ENCODE data around the gene AATF. TPM values are rescaled to one million over a fixed set of nuclear protein-coding genes. Genes with fewer than 3 reads are reported as not detected.
A peak's percentile ranks its signal among the peaks of the same experiment; 100 is the strongest.

The AATF gene
- total and polyA plus RNA-seq, 2 of the 8 experiments (the other 6 are each of a cell fraction or from before 2014, with no cell fraction given), result 20.1 to 62.8 TPM

DNA sequence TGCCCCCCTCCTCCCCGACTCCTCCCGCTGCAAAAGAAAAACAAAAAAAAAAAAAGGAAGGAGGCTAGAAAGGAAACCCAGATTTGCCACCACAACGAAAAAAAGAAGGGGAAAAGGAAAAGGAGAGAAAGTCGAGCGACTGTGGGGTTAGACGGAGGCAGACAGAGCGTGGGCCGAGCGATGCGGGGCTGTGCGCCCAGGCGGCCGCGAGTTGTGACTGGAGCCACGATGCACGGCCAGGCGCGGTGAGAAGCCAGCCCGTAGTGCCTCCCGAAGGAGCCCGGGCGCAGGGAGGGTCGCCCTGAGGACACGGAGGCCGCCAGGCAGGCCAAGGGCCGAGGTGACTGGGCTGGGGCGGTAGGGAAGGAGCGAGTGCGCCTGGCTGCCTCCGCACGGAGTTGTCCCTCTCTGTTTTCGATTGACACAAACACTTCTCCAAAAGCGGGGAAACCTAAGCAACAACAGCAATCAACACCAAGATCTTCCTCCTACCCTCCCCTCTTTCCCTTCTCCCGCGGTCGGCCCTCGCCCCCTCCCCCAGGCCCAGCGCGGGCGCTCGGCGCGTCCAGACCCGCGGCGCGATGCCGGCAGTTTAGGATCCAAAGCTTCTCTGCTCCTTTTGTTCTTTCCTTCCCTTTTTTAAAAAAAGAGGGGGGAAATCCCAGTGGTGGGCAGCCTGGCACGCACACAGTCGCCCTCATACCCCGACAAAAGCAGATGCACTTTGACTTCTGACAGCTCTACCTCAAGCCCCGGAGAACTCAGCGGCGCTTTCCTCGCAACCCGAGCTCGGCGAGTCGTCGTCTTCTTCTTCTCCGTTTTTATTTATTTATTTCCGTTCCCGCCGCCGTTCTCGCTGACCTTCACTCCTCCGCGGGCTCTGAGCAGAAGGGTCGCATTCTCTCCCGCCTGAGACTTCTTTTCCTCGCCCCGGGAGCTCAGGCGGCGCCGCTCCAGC, 11.5 kb upstream of the AATF start, which contains the start of gene LHX1:
TSS of gene LHX1 (plus strand) at position 475 of the 958 bp plus-strand sequence. CDS start 723 bp downstream, outside the sequence.
- H2BK5ac ChIP-seq (ENCODE audit: low read depth, low read length), result peak within 1 kb of the TSS; percentile 52; the same call in 1 of the 2 replicates
- H3K79me1 ChIP-seq (ENCODE audit: low read depth, low read length), result no peaks in the 10 kb centered on the region
- H3K23ac ChIP-seq (ENCODE audit: insufficient read length), result no peak within 1 kb of the TSS
- H2AK5ac ChIP-seq (ENCODE audit: low read depth, low read length), result no peak within 1 kb of the TSS
- H2BK20ac ChIP-seq (ENCODE audit: low read length), result peak within 1 kb of the TSS; percentile 90; the same call in 1 of the 2 replicates
- no peaks in the 10 kb centered on the region; a peak in 1 of 4 replicates for H3K9me3 ChIP-seq (ENCODE audit: insufficient read depth in 2 of 2, low read depth in 1 of 2, low read length in 1 of 2)
- peak within 1 kb of the TSS; percentile 27 to 74 (median 56) for H3K4me3 ChIP-seq (ENCODE audit: extremely low read depth in 1 of 4, insufficient read depth in 2 of 4, low read depth in 3 of 4, low read length in 4 of 4)
- peaks cover 14 to 35% of the 10 kb centered on the region in 2 experiments for H4K20me1 ChIP-seq (replicated peaks in 1 of 2; ENCODE audit: control insufficient read depth in 1 of 2, insufficient read depth in 2 of 2, low read length in 2 of 2)
- H3K27me3 ChIP-seq (replicated peaks in 1 of 4; ENCODE audit: control insufficient read depth in 3 of 4, extremely low read depth in 1 of 4, insufficient read depth in 3 of 4, low read length in 3 of 4), result peaks cover 83 to 100% (median 94%) of the 10 kb centered on the region in 4 experiments
- no peak within 1 kb of the TSS for H3K14ac ChIP-seq (ENCODE audit: insufficient read length)
- peak within 1 kb of the TSS; percentile 52; the same call in 1 of the 2 replicates for H2BK12ac ChIP-seq (ENCODE audit: low read depth, low read length)
- ChIA-PET POLR2A (ENCODE audit: partially characterized antibody) (interaction anchor here (0.8 to 2.5 kb wide), 4 partner anchors 8 to 11 kb away, joined by 3 to 11 read pairs (median 4); partner anchors contain the start of gene AATF), CTCF (ENCODE audit: partially characterized antibody) (interaction anchor here (0.9 to 2.6 kb wide), 5 partner anchors 11 to 312 kb away, joined by 3 to 10 read pairs (median 4); partner anchors contain the start of gene AATF)
- no peak within 1 kb of the TSS for H3K9ac ChIP-seq (replicated peaks in 1 of 4; ENCODE audit: extremely low read depth in 1 of 4, low read depth in 3 of 4, low read length in 3 of 4)
- peak within 1 kb of the TSS; percentile 48 for H2AFZ ChIP-seq (ENCODE audit: low read length)
- peaks cover 0 to 7% (median 0%) of the 10 kb centered on the region in 4 experiments; a peak in 1 of 8 replicates for H3K36me3 ChIP-seq (ENCODE audit: control insufficient read depth in 2 of 4, insufficient read depth in 4 of 4, low read length in 3 of 4)
- peak within 1 kb of the TSS; percentile 37 for H4K91ac ChIP-seq (replicated peaks; ENCODE audit: insufficient read length, low read length)
- H4K5ac ChIP-seq (ENCODE audit: insufficient read length, low read depth, low read length), result no peak within 1 kb of the TSS
- peaks cover 28% of the 10 kb centered on the region; the same call in 1 of the 2 replicates for H3K23me2 ChIP-seq (ENCODE audit: low read depth, low read length)
- H3K4me1 ChIP-seq (replicated peaks in 1 of 4; ENCODE audit: control insufficient read depth in 3 of 4, insufficient read depth in 4 of 4, low read length in 3 of 4), result peaks cover 2 to 72% (median 53%) of the 10 kb centered on the region in 4 experiments
- no peak for FAIRE-seq
- H2BK120ac ChIP-seq (replicated peaks; ENCODE audit: low read depth, low read length), result no peak within 1 kb of the TSS
- H3K18ac ChIP-seq (ENCODE audit: extremely low read depth, low read length), result no peak within 1 kb of the TSS; the same call in none of the 2 replicates
- no peak within 1 kb of the TSS for H3K56ac ChIP-seq (replicated peaks; ENCODE audit: insufficient read length, low read depth, low read length)
- H3K4me2 ChIP-seq (ENCODE audit: insufficient read depth in 1 of 2, low read depth in 2 of 2, low read length in 2 of 2), result peak within 1 kb of the TSS; percentile 88 to 92
- DNase-seq (ENCODE audit: low read depth in 1 of 2, low spot score in 2 of 2), result peak in 1 of 2 experiments; percentile 76
- WGBS, 2 experiments (ENCODE audit: extremely low coverage in 1 of 2, insufficient coverage in 1 of 2, insufficient read length in 1 of 2, insufficient replicate concordance in 2 of 2, low coverage in 1 of 2, low lambda C conversion rate in 2 of 2, missing lambda C conversion rate in 1 of 2), result 1% methylated on average over 65 of the region's 75 CpGs; no CpG with 5 or more reads in 1 of the 2 experiments
- no peaks in the 10 kb centered on the region for H3K79me2 ChIP-seq (ENCODE audit: control insufficient read depth in 1 of 2, insufficient read depth in 2 of 2, low read length in 2 of 2)
- peak within 1 kb of the TSS; percentile 72; the same call in 1 of the 2 replicates for H4K8ac ChIP-seq (ENCODE audit: extremely low read depth, insufficient read depth, low read length)
- no peak within 1 kb of the TSS for H3K27ac ChIP-seq (ENCODE audit: low read depth, low read length)
- no peak within 1 kb of the TSS for H3K4ac ChIP-seq (replicated peaks; ENCODE audit: insufficient read length, low read depth, low read length)
- H2BK15ac ChIP-seq (ENCODE audit: low read length), result peak within 1 kb of the TSS; percentile 81
- no peak for TF ChIP-seq NANOG (IDR thresholded peaks at IDR 0.05; ENCODE audit: insufficient read depth, low read depth, low read length, poor library complexity, severe bottlenecking)
- no peak for TF ChIP-seq CBX8 (IDR thresholded peaks at IDR 0.05; ENCODE audit: borderline replicate concordance, low read depth, low read length)
- TF ChIP-seq BCL11A (IDR thresholded peaks at IDR 0.05; ENCODE audit: low read depth in 2 of 2, low read length in 2 of 2), result no peak
- TF ChIP-seq POU5F1 (IDR thresholded peaks at IDR 0.05; ENCODE audit: low read depth, low read length), result no peak
- TF ChIP-seq CEBPB (IDR thresholded peaks at IDR 0.05; ENCODE audit: low read depth, low read length), result no peak
- peak; percentile 23; the same call in 1 of the 2 replicates for TF ChIP-seq GABPA (IDR thresholded peaks at IDR 0.05; ENCODE audit: borderline replicate concordance, insufficient read depth, low read length)
- 0 out of 2 replicates have a peak, but pooled peaks have one; percentile 19 for TF ChIP-seq TCF12 (IDR thresholded peaks at IDR 0.05; ENCODE audit: low read depth, low read length)
- TF ChIP-seq BACH1 (IDR thresholded peaks at IDR 0.05; ENCODE audit: low read length), result no peak
- no peak for TF ChIP-seq HDAC2 (IDR thresholded peaks at IDR 0.05; ENCODE audit: borderline replicate concordance in 1 of 2, low read depth in 2 of 2, low read length in 2 of 2)
- TF ChIP-seq EZH2 (IDR thresholded peaks at IDR 0.05; ENCODE audit: low read depth, low read length, severe bottlenecking), result peak; percentile 76

Data from H1 (cell line).